Measurements from ENCODE around the gene DNAI4. TPM values are rescaled to one million over a fixed set of nuclear protein-coding genes. Genes with fewer than 3 reads are reported as not detected.

DNAI4 gene
- total RNA-seq, 1 experiment from 2014 or later: 2.1 TPM

GRCh38 chr1:66867501-66867900, 57.2 kb downstream of the DNAI4 start:
- Mint-ChIP-seq H3K36me3 (no peaks in the 10 kb centered on the region), H3K4me3 (no peak overlapping the region), H3K27ac (no peak overlapping the region), H3K4me1 (peaks cover 3% of the 10 kb centered on the region), H3K27me3 (ENCODE audit: low read depth) (no peaks in the 10 kb centered on the region), H3K9me3 (no peaks in the 10 kb centered on the region)
- ATAC-seq (no peak), DNase-seq (ENCODE audit: low spot score) (no peak)
- ChIA-PET CTCF (no interaction called here), POLR2A (no interaction called here)
- TF ChIP-seq PRDM15 (CRISPR knock-in tag; IDR thresholded peaks at IDR 0.05) (no peak), PREB (CRISPR knock-in tag; IDR thresholded peaks at IDR 0.05; ENCODE audit: borderline replicate concordance) (no peak), CREB1 (CRISPR knock-in tag; IDR thresholded peaks at IDR 0.05) (no peak), MYBL2 (CRISPR knock-in tag; IDR thresholded peaks at IDR 0.05) (no peak), SMAD3 (CRISPR knock-in tag; IDR thresholded peaks at IDR 0.05; ENCODE audit: borderline replicate concordance) (no peak), ESRRA (CRISPR knock-in tag; IDR thresholded peaks at IDR 0.05; ENCODE audit: borderline replicate concordance) (no peak), ZNF396 (CRISPR knock-in tag; IDR thresholded peaks at IDR 0.05; ENCODE audit: borderline replicate concordance) (no peak), E2F4 (CRISPR knock-in tag; IDR thresholded peaks at IDR 0.05; ENCODE audit: borderline replicate concordance, low read depth) (no peak), ZNF121 (CRISPR knock-in tag; IDR thresholded peaks at IDR 0.05) (no peak), GRHL2 (CRISPR knock-in tag; IDR thresholded peaks at IDR 0.05; ENCODE audit: insufficient replicate concordance, severe bottlenecking) (no peak), ZNF317 (CRISPR knock-in tag; IDR thresholded peaks at IDR 0.05; ENCODE audit: borderline replicate concordance, low read depth) (no peak), ATF3 (CRISPR knock-in tag; conservative IDR thresholded peaks at IDR 0.05) (no peak), TP53 (CRISPR knock-in tag; IDR thresholded peaks at IDR 0.05) (no peak), NFATC4 (CRISPR knock-in tag; IDR thresholded peaks at IDR 0.05) (no peak), HMGXB4 (CRISPR knock-in tag; IDR thresholded peaks at IDR 0.05) (no peak), ZNF671 (CRISPR knock-in tag; IDR thresholded peaks at IDR 0.05) (no peak), AR (CRISPR knock-in tag; IDR thresholded peaks at IDR 0.05) (no peak), SP1 (CRISPR knock-in tag; conservative IDR thresholded peaks at IDR 0.05) (no peak)
